Stimulated activated CD8-positive, alpha-beta memory T cell treated with anti-CD3 and anti-CD28 coated beads, Interleukin-4, amount 100 ng/mL, for 24 hours (primary cell): ENCODE results near the gene FNDC3B.

Experiments used
- DNase-seq: peaks from one replicate; pipeline ENCODE4 v3.0.0-alpha.2; 2020; ENCODE audit warnings: low read depth

The FNDC3B gene

DNA sequence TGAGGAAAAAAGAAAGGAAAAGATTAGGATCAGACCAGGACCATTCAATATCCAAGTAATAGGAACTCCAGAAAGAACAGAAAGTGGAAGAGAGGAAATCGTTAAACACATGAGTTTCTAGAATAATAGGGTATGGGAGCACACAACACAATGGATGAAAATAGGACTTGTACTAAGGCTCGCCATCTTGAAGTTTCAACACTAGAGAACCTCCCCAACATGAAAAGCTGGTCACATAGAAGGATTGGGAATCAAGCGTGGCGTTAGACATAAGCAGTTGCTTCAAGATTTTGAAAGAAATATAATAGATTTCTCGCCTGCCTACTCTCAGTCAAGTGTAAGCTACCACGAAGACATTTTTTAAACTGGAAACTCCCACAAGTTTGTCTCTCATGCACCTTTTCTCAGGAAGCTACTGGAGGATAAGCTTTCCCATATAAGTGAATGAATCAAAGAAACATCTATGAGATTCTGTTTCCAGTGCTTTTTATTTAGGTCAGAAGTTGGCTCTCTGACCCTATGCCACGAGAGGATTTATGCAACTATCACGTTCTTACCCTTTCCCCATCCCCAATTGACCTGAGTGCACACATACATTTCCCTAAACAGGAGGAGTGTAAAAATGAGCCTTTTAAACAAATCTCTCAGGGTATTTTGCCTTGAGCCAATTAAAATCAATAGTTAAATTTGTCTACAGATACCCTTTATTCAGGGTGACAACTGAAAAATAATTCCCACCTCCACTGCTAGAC is 363.7 kb downstream of the FNDC3B start:
- DNase-seq: no peak

DNA sequence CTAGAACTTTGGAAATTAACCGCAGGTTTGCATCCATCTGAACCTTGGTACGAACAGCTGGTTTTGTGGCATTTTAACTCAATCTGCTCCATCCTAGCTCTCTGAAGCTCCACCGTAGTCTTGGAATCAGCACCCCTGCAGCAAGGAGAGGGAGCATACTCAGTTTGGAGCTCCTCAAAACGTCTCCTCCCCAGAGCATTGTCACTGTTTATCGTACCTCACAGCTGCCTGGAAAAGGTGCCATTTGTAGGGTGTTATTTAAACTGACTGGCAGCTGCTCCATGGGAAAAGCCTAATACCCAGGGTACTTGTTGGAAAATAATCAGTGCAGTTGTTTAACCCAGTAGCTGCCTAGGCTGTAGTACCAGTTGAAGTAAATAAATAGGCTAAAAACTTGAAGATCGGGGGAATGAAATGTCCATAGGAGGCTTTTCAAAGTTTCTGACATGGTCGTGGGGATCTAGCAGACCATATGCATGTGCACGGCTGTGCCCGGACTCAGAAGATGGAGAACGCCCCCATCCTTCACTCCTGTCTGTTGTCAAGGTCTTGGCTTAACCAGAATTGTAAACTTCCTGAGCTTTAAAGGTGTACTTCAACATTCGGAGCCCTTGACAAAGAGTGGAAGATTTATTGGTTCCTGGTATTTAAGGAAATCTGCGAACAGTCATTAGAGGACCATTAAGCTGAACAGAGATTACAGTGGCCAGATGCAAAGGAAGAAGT is 365.0 kb downstream of the FNDC3B start:
- no peak for DNase-seq

DNA sequence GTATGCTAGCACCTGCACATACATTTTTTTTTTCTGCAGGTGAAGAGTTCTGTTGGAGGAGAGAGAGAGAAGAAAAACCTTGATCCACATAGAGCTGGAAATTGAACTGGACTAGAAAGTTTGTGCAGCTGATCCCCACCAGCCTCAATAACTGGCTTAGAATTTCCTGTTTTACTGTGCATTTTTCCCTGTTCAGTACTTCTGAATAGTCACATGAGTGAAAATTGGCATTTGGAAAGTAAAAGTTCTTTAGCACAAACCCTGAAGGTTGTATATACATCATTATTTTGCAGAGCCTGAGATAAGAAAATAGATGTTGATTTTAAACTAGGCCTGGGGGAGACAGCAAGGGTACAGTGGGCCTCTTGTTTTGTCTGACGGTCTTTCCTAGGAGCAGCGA is 366.5 kb downstream of the FNDC3B start:
- no peak for DNase-seq

DNA sequence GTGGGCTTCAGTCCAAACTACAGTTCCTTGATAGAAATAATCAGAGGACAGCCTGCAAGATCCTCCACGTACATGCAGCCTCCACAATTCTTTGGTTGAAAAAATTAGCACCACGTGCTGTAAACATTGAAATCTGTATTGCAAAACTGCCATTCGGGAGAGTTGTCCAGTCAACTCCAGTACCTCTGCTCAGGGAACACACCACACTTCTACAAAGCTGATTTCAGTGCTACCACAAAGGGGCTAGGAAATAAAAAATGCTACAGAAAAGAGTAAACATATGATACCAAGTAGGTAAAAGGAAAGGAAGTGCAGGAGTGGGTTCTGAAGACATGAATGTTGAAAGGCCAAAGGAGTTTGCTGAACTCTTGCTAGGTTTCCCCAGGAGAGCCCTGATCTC is 368.5 kb downstream of the FNDC3B start:
- DNase-seq: no peak

DNA sequence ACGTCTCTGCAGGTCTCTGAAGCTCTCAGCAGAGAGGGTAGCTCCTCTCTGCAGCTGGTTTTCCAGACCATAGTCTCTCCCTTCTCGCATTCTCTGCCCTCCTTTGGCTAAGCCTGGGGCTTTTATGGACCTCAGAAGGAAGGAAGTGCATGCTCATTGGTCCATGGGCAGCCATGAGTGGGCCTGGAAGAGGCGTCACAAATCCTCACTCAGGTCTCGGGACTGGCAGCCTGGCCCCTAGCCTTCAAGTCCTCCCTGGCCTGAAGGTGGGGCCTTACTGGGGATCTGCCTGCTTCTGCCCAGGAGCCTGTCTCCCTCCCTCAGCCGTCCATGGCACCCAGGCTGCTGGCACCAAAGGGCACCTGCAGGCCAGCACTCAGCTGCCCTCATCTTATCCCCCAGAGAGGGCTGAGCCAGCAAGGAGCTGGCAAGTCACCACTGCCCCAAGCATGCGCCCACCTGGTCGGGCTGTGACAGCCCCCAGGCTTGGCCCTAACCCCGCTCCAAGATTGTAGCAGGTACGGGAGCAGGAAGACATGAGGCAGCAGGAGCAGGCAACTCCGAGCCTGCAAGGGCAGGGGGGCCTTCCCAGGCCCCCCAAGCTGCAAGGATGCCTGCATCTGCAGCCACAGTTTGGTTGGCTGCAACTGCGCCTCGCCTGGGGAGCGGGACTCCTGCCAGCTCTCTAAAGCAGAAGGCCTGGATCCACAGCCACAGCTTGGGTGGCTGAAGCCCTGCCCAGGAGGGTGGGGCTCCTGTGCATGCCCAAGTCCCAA is 371.5 kb downstream of the FNDC3B start:
- DNase-seq: no peak

DNA sequence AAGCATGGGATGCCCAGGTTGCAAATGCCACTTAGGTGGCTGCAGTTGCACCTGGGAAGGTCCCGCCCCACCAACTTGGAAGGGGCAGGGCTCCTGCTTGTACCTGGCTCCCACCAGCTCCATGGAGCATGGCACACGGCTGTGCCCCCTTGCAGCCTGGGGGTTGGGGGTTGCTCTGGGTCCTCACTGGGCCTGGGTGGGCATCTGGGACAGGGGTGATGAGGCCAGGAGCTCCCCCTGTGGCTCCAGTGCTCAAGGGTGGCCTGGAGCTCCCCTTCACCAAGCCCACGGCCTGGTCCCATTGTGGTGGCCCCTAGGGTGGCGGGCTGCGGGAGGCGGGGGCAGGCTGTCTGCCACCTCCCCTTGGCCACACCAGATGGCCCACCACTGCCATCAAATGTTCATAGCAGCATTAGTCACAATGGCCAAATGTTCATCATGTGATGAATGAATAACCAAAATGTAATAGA is 372.1 kb downstream of the FNDC3B start:
- no peak for DNase-seq

DNA sequence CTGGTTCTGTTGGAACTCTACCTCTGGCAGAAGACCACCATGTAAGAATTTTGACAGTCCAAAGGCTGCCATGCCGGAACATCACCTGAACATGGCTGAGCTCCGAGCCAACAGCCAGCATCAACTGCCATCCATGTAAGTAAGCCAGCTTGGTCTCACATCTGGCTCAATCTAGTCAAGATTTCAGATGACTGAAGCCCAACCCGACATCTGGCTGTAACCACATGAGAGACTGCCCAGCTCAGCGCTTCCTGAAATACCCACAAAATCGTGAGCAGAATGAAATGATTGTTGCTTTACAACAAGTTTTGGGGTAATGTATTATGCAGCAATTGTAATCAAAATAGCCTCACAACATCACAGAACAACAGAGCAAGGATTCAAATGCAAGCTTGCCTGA is 375.9 kb downstream of the FNDC3B start:
- DNase-seq: no peak

DNA sequence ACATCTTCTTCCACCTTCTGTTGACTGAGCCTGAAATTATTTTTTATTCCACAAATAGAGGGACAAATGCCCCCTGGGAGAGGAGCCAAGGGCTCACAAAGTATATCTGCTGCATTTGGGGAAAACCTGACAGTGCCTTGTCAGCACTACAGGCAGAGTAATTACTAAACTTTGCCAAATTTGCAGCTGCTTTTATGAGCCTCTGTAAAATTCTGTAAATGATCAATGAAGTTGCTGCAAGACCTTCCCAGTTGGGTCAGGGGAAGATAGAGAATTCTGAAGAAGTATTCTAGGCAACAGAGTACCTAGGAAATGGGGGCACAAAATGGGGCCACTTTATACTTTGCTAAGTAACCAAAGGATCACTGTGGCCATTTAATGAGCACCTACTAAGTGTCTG is 398.3 kb downstream of the FNDC3B start:
- no peak for DNase-seq

DNA sequence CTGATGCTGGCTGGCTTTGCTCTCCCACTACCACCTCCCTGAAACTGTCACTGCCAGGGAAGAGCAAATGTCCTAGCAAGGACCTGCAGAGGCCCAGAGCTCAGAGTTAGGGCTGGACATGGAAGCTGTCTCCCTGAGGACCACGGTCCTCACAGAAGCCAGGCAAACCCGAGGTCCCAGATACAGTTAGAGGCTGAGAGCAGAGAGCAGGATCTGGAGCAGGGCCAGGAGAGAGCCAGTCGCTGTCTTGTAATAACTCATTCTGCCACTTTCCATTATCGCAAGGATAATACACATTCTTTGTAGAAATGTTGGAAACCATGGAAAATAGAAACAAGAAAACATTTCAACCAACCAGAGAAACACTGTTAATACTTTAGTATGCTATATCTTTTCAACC is 398.8 kb downstream of the FNDC3B start:
- no peak for DNase-seq

DNA sequence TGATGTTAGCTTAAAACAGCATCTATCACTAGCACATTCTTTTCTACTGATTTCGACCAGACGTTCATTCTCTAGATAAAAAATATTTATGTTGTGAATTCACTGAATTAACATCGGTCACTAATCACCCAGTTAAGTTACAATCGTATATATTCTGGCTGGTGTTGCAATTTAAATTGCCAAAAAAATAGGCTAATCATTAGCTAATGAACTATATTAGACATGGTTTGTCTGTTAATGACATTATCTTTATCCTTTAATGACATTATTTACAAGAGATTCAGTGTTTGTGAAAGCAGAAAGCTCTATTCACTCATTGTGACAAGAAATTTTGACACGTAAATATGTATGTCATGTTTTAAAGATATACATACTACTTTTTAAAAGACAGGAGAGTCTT is 402.2 kb downstream of the FNDC3B start:
- DNase-seq: no peak

DNA sequence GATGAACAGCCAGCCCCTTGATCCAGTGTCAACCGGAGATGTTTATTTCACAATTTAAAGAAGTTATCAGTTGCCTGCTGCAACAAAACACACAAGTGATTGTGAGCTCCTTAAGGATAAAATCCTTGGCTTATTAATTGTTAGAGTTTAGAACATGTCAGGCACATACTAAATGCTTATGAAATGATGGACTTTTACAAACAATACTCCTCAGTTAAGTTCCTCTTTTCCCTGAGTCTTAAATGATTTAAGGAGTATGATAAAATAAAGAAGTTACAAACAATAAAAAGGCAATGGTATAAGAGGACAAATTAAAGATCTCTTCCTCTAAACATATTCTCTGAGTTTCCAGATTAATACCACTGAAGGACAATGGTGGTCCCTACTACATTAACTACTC is 403.2 kb downstream of the FNDC3B start:
- no peak for DNase-seq

DNA sequence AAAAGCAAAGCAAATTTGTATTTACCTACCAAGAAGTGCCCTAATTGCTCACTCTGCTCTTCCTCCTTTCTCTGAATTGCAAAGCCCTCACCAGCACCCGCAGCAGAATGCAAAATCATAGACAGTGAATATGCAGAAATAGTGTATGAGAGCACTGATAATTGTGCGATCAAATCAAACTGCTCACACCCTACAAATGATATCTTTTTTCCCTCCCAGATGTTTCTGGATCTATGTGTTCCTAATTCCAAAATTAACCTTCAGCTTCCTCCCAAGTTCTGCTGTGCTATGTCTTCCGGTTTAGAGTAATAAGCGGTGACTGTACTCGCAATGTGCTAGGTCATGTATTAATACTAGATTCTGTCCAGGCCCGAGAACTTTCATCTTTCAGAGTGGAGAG is 405.4 kb downstream of the FNDC3B start:
- no peak for DNase-seq

DNA sequence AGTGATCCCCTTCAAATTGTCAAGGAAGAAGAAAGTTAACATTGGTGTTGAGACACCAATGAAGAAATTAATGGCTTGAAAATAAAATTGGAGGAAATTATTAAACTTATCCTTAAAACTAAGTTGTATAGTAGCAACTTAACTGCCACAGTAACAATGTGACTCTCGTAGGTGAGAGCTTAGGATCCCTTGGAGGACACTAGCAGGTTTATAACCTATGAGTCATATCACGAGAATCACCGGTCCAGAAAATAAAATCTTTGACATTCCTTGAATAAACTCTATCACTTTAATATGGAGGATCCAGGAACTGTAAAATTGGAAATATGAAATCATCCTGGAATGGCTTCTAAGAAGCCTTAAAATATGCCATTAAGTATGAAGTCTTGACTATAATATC is 406.8 kb downstream of the FNDC3B start:
- DNase-seq: no peak

DNA sequence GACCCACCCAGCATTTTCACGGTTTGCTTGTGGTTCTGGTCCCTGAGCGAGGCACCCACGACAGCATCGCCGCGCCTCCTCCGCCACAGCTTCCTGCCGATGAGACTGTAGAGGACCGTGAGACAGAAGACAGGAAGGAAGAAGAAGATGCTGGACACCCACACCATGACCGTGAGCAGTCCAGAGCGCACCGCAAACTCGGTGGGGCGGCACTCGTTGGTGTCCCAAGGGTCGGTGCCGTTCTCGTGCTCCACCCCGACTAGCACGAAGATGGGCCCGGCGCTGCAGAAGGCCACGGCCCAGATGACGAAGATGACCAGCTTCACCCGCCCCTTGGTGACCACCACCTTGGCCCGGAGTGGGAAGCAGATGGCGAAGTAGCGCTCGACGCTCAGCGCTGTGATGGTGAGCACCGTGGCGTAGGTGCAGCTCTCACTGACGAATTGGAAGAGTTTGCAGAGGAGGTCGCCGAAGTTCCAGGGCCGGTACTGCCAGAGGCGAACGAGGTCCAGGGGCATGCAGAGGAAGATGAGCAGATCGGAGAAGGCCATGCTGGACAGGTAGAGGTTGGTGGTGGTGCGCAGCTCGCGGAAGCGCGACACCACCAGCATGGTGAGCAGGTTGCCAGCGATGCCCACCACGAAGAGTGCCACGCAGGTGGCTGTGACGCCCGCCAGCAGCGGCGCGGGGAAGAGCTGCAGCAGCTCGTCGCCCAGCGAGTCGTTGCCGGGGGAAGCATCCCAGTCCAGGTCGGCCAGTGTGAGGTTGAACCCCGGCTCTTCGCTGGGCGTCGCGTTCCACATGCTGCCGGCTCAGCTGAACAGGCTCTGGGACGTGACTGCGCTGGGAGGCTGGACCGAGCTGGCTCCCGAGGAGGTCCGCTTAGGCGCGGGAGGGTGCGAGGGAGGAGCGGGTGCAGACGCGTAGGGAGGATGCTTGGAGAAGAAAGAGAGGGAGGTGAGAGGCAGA is 408.5 kb downstream of the FNDC3B start, which contains the start of gene GHSR:
Gene GHSR, minus strand, starts transcription at position 846 of the 969 bp plus-strand sequence. Its CDS starts 43 bp downstream, at position 803.
- no peak for DNase-seq

DNA sequence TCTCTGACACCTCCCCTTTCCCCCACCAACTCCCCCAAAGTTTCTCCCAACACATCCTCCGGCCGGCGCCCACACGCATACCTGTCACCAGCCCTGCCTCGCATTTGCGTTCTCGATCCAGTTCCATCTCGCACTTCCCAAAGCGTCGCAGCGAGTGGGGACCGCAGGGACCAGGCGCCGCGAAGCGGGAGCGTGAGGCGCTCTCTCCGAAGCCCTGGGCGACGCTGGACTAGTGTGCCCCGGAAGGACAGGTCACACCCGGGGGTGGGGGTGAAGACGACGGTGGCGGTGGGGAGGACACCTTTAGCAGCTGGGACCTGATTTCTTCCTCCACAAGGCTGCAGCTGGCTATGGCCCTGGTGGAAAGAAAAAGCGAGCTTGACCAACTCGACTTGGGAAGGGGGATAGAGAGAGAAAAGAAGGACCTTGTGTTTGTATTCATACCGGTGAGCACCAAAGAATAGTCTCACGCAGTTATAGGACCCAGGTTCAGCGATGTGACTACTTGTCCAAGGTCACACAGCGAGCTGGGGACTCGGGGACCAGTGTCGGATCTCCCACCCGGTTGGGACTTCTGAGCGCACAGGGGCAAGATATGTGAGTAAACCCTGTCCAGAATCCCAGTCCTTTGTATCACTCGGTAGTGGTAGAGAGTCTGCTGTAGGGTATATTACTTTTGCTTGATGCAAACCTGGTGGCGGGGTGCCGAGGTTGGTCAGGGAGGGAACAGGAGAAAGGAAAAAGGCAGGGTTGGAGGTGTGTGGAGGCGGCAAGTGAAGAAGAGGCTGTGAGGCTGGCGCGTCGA is 409.5 kb downstream of the FNDC3B start:
- DNase-seq: no peak

DNA sequence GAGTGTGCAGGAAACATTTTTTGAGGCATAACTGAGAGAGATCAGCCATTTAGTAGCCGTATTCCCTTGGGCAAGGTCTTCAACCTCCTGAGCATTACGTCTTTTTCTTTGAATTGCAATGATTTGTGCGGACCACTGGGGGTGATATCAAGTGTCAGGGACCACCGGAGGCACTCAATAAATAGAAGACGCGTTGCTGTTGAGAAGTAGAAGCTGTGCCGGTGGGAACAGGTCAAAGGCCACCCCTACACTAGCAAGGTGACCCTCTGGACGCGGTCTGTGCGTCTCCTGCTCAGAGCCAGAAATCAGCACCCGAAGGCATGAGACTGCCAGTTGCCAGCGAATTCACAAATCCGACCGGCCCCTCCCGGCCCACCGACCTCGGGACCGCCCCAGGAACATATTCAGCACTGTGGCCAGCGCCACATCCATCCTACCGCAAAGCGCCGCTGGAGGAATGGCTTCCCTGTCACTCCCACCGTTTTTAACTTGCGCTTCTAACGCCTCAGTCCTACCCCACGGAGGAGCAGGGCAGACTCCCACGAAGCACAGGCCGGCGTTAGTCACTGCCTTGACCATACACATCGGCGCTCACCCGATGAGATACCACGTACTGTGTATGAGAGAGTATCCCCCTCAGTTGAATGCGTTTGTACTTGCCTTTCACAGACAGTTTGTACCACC is 410.2 kb downstream of the FNDC3B start:
- no peak for DNase-seq
